Activated T-cell treated with anti-CD3 and anti-CD28 coated beads for 24 hours (primary cell): ENCODE measurements around the gene CPT1B.
A peak's percentile ranks its signal among the peaks of the same experiment; 100 is the strongest.
"Not testable (repeated sequence)": the region's sequence is repeated elsewhere in the genome, so short reads cannot be mapped to it uniquely, and the experiment has no call there.

Experiments
- DNase-seq: peaks from one replicate; pipeline ENCODE4 v3.0.0-alpha.2; 2020; ENCODE audit warnings: low read depth

CPT1B gene

GRCh38 chr22:50577987-50578775 lies at the start of gene CPT1B:
CPT1B (minus strand) TSS chr22:50578427; CDS start chr22:50577915, 512 bp downstream.
- DNase-seq = no peak

DNA sequence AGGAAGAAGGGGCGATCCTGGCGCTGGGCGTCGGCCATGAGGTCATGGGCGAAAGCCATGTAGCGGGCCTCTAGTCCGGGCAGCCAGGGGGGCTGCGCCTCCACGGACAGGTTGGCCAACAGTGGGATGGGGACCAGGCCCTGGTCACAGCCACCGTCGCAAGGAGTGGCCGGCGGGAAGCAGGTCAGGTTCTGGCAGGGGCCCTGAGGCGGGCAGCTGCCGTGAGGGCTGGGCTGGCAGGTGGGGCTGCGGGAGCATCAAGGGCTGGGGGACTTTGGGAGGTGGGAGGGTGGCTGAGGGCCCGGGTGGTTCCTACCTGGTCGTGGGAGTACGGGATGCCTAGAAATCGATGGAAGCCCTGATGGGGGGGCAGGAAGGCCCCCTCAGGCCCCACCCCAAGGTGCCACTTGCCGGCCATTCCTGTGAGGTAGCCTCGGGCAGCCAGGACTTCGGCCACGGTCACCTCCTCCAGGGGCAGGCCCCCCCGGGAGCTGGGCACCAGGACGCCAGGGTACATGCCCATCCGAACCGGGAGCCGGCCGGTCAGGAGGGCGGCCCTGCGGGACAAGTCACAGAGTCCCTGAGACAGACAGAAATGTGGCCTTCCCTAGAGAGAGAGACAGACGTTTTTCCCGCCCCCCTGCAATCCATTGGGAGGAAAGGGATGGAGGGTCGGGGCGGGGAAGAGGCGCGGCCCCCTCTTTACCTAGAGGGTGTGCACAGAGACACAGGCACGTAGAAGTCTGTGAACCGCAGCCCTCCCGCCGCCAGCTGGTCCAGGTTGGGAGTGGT lies 48.8 kb upstream of the CPT1B start:
- DNase-seq = no peak

- no peak for DNase-seq
Measured at GRCh38 chr22:50626314-50626849, 48.2 kb upstream of the CPT1B start.

GRCh38 chr22:50625568-50626313 lies 47.5 kb upstream of the CPT1B start:
- DNase-seq = no peak

DNA sequence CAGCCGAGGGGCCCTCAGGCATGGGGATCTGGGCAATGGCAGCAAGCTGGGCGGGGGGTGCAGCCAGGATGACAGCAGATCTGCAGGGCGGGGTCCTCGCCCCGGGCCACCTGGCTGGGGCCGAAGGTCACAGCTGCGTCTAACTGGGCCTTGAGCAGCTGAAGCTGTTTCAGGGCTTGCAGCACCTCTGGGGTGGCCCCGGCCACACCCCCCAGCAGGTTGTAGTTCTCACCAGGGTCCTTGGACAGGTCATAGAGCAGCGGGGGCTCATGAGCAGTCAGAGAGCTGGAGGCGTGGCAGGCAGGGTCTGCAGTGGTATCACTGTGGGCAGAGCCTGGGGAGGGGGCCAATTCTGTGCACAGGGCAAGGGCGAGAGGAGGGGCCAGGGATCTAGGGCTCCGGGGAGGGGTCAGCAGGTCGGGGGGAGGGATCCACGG lies 46.9 kb upstream of the CPT1B start:
- DNase-seq = no peak

DNA sequence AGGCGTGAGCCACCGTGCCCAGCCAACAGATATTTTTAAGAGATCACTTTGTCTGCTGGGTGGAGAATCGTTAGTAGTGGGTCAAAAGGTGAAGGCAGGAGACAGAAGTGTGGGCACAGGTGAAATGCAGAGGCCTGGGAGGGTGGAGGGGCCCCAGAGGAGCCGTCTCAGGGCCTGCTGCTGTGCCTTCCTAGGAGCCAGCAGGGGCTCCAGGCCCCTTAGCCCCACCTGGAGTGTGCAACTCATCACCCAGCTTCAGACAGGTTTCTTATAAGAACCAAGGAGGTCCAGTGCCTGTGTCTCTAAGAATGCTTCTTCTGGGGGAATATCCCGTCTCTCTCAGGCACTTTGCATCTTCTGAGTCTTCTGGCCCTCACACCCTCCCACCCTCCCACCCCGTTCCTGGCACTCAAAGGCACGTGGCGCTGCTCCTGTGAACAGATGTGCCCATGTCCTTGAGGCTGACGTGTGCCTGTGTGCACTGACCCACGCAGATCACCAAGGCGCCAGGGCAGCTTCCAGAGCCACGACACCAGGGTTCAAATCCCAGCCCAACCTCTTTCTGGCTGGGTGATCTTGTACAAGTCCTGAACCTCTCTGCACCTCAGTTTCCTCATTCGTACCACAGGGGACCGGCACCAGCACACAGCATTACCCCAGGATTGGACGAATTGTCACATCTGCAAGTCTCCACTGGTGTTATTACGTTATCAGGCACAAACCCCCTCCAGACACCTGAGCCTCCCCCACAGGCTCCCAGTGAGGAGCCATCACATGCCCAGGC lies 46.3 kb upstream of the CPT1B start:
- no peak for DNase-seq

GRCh38 chr22:50622723-50623327 lies 44.6 kb upstream of the CPT1B start:
- no peak for DNase-seq

DNA sequence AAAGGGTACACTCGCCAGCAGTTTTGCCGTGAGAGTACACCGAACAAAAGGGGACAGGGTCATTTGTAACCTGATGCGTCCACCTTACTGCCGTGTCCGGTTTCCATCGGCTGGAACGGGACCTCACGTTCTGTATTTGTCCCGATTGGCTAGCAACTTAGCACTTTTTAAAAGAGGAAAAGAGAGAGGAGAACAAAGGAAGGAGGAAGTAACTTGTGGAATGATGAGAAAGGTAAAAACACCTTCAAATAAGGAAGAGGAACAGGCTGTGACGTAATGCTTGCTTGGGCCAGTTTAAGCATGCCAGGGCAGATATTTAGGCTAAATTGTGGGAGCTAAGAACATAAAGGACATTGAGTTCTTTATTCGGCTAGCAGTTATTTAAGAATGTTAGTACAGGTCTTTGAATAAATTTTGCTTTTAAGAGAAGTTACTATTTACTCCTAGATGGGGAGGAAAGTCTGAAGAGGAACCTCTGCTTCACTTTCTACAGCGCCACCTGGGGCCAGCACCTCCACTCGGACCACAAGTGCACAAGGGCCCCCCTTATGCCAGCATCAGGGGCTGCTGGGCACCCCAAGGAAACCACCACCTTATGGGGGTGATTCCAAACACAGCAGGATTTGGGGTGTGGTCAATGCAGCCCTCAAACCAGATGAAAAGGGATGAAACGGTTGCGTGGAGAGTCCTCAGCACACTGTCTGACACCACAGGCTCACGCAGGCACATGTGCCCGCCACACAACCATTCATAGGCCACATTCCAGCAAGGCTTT lies 43.9 kb upstream of the CPT1B start:
- no peak for DNase-seq

DNA sequence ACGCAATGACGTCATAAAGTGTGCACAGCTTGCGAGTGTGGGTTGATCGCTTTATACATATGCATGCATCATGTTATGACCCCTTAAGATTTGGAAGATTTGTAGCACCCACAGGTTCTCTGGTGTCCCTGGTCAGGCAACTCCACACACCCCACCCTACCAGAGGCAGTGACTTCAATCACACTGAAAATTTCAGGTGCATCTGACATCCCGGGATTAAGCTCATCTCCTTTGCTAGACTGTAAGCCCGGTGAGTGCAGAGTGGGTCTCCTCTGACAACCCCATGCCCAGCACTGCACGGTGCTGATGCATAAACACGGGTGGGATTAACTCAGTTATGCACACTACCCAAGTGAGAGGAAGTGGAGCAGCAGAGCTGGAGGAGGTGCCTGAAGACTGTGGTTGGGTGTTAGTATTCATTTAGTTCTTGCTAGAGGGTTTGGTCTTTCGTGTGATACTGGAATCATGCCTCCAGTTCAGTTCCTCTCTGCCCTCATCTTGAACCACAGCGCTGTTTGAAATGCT lies 43.2 kb upstream of the CPT1B start:
- peak; percentile 36 for DNase-seq

GRCh38 chr22:50620593-50621355 lies 42.5 kb upstream of the CPT1B start:
- DNase-seq = peak; percentile 44

DNA sequence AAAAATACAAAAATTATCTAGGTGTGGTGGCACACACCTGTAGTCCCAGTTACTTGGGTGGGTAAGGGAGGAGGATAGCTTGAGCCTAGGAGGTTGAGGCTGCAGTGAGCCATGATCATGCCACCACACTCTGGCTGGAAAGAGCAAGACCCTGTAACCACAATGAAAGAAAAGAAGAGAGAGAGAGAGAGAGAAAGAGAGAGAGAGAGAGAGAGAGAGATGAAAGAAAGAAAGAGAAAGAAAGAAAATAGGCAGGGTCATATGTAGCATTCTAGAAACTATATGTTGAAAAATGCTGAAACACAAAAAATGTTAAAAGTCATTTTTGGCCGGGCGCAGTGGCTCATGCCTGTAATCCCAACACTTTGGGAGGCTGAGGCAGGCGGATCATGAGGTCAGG lies 36.1 kb upstream of the CPT1B start:
- DNase-seq = not testable (repeated sequence)

- no peak for DNase-seq
Measured at GRCh38 chr22:50613291-50613981, 35.2 kb upstream of the CPT1B start.

- no peak for DNase-seq
Measured at GRCh38 chr22:50612528-50613221, 34.4 kb upstream of the CPT1B start.

DNA sequence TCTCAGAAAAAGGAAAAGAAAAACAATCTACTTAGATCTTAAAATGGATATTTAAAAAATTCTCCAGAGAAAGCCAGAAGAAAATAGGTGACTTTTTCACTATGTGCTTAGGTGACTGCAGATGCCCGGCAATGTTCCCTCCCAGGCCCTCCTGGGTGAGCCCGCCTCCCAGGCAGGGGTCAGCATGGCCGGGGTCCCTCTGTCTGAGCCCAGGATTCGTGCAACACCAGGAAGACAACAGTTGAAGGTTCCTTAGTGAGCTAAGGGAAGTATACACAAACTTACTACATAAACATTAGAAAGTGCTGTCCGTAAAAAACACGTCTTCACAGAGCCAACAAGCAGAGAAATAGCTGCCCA lies 33.9 kb upstream of the CPT1B start:
- DNase-seq = no peak

- no peak for DNase-seq
Measured at GRCh38 chr22:50611341-50612060, 33.3 kb upstream of the CPT1B start.

GRCh38 chr22:50610581-50610980 lies 32.4 kb upstream of the CPT1B start:
- DNase-seq = no peak

DNA sequence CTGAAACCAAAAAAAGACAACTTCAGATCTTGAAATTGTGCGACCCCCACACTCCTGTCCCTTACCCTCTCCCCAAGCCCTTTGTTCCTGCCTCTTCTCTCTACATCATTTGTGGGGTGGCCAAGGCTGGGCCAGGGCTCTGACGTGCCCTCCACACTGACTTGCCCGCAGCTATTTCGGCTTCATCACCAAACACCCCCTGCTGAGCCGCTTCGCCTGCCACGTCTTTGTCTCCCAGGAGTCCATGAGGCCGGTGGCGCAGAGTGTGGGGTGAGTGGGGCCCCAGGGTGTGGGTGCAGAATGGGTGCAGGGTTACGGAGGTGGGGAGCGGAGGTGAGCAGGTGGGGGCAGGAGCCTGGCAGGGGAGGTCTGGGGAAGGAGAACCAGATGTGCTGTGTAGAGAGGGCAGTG lies 31.8 kb upstream of the CPT1B start:
- no peak for DNase-seq
